Subcutaneous adipose tissue (tissue), 4 donors: Measurements from ENCODE around the gene MAGI2. TPM values are rescaled to one million over a fixed set of nuclear protein-coding genes. Genes with fewer than 3 reads are reported as not detected.

ENCODE experiments used
- total RNA-seq, 4 donors: library from RNA; depleted of rRNA; stranded (reverse); fragments of >200 nt; gene quantifications; one replicate each; pipeline ENCODE4 v1.1.0, GENCODE V29; 2016
- TF ChIP-seq, protein P1 (sequence below): fragments of 450-650 bp; IDR thresholded peaks from one replicate; pipeline ENCODE4 v1.5.1; 2016; ENCODE audit warnings: low read depth, mild to moderate bottlenecking, control low read depth, antibody characterized with exemption, moderate library complexity

The MAGI2 gene
- total RNA-seq, 4 donors from 2014 or later, result 13.7 to 22.9 (median 17.7) TPM

DNA sequence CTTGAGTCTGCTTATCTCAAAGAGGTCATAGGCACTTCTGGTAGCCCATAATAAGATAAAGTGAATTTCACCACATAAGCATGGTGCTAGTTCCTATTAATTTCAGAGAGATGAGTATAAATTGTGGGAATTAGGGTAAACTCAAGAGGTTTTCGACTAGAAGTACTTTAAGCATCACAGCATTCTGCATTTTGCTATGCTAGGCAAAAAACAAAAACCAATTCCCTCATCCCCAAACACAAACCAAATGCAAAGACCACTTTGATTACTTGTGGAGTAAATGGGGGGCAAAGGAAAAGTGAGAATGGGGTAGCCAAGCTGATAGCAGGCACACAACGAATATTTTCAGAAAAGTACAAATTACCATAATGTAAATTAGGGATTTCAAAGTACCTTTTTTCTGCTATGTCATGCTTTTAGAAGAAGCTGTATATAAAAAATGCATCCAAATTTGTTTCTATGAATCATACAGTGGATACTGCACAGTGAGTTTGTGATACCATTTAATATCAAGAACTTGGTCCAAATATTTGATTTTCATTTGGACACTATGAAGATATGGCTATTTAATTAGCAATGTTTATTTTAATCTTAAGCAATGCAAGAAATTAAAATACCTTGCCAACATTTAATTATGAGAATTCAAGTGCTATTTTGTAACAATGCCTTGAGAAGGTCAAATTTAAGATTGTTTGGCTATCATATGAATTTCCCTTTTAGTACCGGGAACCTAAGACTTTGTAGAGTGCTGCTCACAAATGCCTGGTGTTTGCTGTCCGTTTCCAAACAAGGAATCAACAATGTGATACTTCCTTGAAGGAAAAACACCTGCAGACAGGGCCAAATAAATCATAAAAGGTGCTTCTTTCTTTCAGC, 1199.4 kb downstream of the MAGI2 start:
- TF ChIP-seq, protein P1, sequence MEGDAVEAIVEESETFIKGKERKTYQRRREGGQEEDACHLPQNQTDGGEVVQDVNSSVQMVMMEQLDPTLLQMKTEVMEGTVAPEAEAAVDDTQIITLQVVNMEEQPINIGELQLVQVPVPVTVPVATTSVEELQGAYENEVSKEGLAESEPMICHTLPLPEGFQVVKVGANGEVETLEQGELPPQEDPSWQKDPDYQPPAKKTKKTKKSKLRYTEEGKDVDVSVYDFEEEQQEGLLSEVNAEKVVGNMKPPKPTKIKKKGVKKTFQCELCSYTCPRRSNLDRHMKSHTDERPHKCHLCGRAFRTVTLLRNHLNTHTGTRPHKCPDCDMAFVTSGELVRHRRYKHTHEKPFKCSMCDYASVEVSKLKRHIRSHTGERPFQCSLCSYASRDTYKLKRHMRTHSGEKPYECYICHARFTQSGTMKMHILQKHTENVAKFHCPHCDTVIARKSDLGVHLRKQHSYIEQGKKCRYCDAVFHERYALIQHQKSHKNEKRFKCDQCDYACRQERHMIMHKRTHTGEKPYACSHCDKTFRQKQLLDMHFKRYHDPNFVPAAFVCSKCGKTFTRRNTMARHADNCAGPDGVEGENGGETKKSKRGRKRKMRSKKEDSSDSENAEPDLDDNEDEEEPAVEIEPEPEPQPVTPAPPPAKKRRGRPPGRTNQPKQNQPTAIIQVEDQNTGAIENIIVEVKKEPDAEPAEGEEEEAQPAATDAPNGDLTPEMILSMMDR, result no peak

- TF ChIP-seq, protein P1, result no peak
Observed at GRCh38 chr7:78248867-78249266, 1204.6 kb downstream of the MAGI2 start.

DNA sequence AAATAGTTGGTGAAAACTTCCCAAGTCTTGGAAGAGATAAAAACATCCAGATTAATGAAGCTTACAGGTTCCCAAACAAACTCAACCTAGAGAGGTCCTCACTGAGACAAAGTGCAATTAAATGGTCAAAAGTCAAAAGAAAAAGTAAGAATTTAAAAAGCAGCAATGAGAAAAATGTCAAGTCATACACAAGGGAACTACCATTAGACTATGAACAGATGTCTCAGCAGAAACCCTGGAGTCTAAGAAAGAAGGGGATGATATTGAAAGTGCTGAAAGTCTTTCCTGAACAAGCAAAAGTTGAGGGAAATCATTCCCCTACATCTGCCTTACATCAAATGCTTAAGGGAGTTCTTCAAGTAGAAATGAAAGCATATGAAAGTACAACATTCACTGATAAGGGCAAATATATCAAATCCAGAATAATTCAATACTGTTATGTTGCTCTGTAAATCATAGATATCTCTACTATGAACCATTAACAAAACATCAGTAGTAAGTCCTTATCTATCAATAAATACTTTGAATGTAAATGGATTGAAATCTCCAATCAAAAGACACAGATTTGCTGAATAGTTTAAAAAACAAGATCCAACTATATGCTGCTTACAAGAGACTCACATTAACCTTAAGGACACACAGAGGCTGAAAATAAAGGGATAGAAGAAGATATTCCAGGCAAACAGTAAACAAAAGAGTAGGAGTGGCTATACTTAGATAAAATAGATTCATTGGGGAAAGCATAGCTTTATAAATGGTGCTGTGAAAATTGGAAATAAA, 1205.4 kb downstream of the MAGI2 start:
- TF ChIP-seq, protein P1, result no peak

- TF ChIP-seq, protein P1, result no peak
Observed at GRCh38 chr7:78234634-78235033, 1218.8 kb downstream of the MAGI2 start.

- TF ChIP-seq, protein P1, result no peak
Observed at GRCh38 chr7:78232806-78233205, 1220.7 kb downstream of the MAGI2 start.

DNA sequence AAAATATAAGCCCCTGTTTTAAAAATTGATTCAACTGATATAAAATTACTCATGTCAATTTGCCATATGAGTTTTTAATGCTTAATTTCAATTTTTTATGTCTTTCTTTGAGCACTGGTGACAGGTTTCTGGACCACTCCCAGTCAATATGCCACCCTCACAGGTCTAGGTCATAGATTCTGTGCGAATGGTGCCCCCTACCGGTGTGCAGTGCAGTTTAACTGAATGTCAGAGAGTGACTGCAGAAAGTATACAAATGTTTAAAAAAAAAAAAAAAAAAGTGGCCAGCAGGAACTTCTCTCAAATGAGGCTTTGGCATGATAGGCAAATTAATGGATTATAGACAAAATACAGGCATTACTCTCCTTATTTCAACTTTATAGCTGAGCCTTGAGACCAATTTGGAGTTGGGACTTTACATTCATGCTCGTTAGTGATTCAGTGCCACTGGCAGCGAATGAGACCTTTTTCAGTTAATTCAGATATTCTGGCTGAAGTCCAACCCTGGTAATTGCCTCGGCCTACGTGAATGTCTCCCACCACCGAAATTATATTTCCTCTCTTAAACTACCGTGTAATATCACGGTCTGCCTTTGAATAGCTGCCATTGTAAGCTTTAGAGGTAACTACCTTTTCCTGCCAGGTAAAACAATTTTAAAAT, 1227.3 kb downstream of the MAGI2 start:
- TF ChIP-seq, protein P1, result no peak

GRCh38 chr7:78225534-78225933, 1227.9 kb downstream of the MAGI2 start:
- TF ChIP-seq, protein P1, result no peak
